ENCODE measurements around the gene SPNS2. TPM values are rescaled to one million over a fixed set of nuclear protein-coding genes. Genes with fewer than 3 reads are reported as not detected.

The SPNS2 gene
- total and polyA plus RNA-seq, 2 of the 8 experiments (the other 6 are each of a cell fraction or from before 2014, with no cell fraction given) = 1.2 to 1.5 TPM

GRCh38 chr17:4497101-4497824 lies 1.4 kb upstream of the SPNS2 start:
- no peaks in the 10 kb centered on the region for H3K9me3 ChIP-seq (ENCODE audit: insufficient read depth in 2 of 2, low read depth in 1 of 2, low read length in 1 of 2)
- H3K79me2 ChIP-seq (ENCODE audit: control insufficient read depth in 1 of 2, insufficient read depth in 2 of 2, low read length in 2 of 2) = no peaks in the 10 kb centered on the region
- H2BK12ac ChIP-seq (ENCODE audit: low read depth, low read length) = no peak overlapping the region
- FAIRE-seq (no peak), DNase-seq (ENCODE audit: low read depth in 1 of 2, low spot score in 2 of 2) (no peak)
- H3K56ac ChIP-seq (replicated peaks; ENCODE audit: insufficient read length, low read depth, low read length) = no peak overlapping the region
- H3K27me3 ChIP-seq (replicated peaks in 1 of 4; ENCODE audit: control insufficient read depth in 3 of 4, extremely low read depth in 1 of 4, insufficient read depth in 3 of 4, low read length in 3 of 4) = peaks cover 23 to 49% (median 45%) of the 10 kb centered on the region in 4 experiments
- H3K4ac ChIP-seq (replicated peaks; ENCODE audit: insufficient read length, low read depth, low read length) = no peak overlapping the region
- peaks cover 0 to 5% of the 10 kb centered on the region in 2 experiments for H4K20me1 ChIP-seq (replicated peaks in 1 of 2; ENCODE audit: control insufficient read depth in 1 of 2, insufficient read depth in 2 of 2, low read length in 2 of 2)
- no peaks in the 10 kb centered on the region for H3K79me1 ChIP-seq (ENCODE audit: low read depth, low read length)
- no peak overlapping the region for H2BK5ac ChIP-seq (ENCODE audit: low read depth, low read length)
- no peak overlapping the region for H3K18ac ChIP-seq (ENCODE audit: extremely low read depth, low read length)
- H3K27ac ChIP-seq (ENCODE audit: low read depth, low read length) = no peak overlapping the region
- no peaks in the 10 kb centered on the region for H3K36me3 ChIP-seq (ENCODE audit: control insufficient read depth in 2 of 4, insufficient read depth in 4 of 4, low read length in 3 of 4)
- POLR2A ChIA-PET (ENCODE audit: partially characterized antibody) = interaction anchor here (0.6 to 1.2 kb wide), 3 partner anchors 39 to 1235 kb away, joined by 3 read pairs; no protein-coding TSS in a partner anchor
- H4K5ac ChIP-seq (ENCODE audit: insufficient read length, low read depth, low read length) = no peak overlapping the region
- peaks cover 0 to 13% (median 8%) of the 10 kb centered on the region in 4 experiments; a peak in 5 of 7 replicates for H3K4me1 ChIP-seq (replicated peaks in 1 of 4; ENCODE audit: control insufficient read depth in 3 of 4, insufficient read depth in 4 of 4, low read length in 3 of 4)
- no peak overlapping the region for H3K9ac ChIP-seq (replicated peaks in 1 of 4; ENCODE audit: extremely low read depth in 1 of 4, low read depth in 3 of 4, low read length in 3 of 4)
- 82% methylated on average over 20 of the region's 23 CpGs; no CpG with 5 or more reads in 1 of the 2 experiments for WGBS, 2 experiments (ENCODE audit: extremely low coverage in 1 of 2, insufficient coverage in 1 of 2, insufficient read length in 1 of 2, insufficient replicate concordance in 2 of 2, low coverage in 1 of 2, low lambda C conversion rate in 2 of 2, missing lambda C conversion rate in 1 of 2)
- no peak overlapping the region for H2BK120ac ChIP-seq (replicated peaks; ENCODE audit: low read depth, low read length)
- H2AK5ac ChIP-seq (ENCODE audit: low read depth, low read length) = no peak overlapping the region
- peaks cover 16% of the 10 kb centered on the region; the same call in 1 of the 2 replicates for H3K23me2 ChIP-seq (ENCODE audit: low read depth, low read length)
- H3K14ac ChIP-seq (ENCODE audit: insufficient read length) = no peak overlapping the region
- no peak overlapping the region; a peak in 1 of 4 replicates for H3K4me2 ChIP-seq (ENCODE audit: insufficient read depth in 1 of 2, low read depth in 2 of 2, low read length in 2 of 2)
- H2BK20ac ChIP-seq (ENCODE audit: low read length) = no peak overlapping the region
- H3K23ac ChIP-seq (ENCODE audit: insufficient read length) = no peak overlapping the region
- H4K91ac ChIP-seq (replicated peaks; ENCODE audit: insufficient read length, low read length) = no peak overlapping the region
- H4K8ac ChIP-seq (ENCODE audit: extremely low read depth, insufficient read depth, low read length) = no peak overlapping the region
- no peak overlapping the region for H2AFZ ChIP-seq (ENCODE audit: low read length)
- H3K4me3 ChIP-seq (ENCODE audit: extremely low read depth in 1 of 4, insufficient read depth in 2 of 4, low read depth in 3 of 4, low read length in 4 of 4) = no peak overlapping the region
- CTCF ChIA-PET (ENCODE audit: partially characterized antibody) = interaction anchor here (0.7 to 3.5 kb wide), 7 partner anchors 9 to 456 kb away, joined by 3 to 12 read pairs (median 4); no protein-coding TSS in a partner anchor
- no peak overlapping the region for H2BK15ac ChIP-seq (ENCODE audit: low read length)
- no peak for TF ChIP-seq POLR2A (IDR thresholded peaks at IDR 0.05; ENCODE audit: control extremely low read depth in 1 of 2, low read depth in 2 of 2, low read length in 2 of 2)
- TF ChIP-seq USF2 (IDR thresholded peaks at IDR 0.05; ENCODE audit: low read length) = no peak
- TF ChIP-seq SIN3A (conservative IDR thresholded peaks at IDR 0.05 in 1 of 2, IDR thresholded peaks at IDR 0.05 in 1 of 2; ENCODE audit: low read depth in 1 of 2, low read length in 2 of 2) = no peak
- TF ChIP-seq ZNF274 (IDR thresholded peaks at IDR 0.05; ENCODE audit: borderline replicate concordance, extremely low read depth, low read length) = no peak
- no peak for TF ChIP-seq CTCF (IDR thresholded peaks at IDR 0.05; ENCODE audit: control extremely low read depth in 1 of 3, insufficient read depth in 1 of 3, low read depth in 1 of 3, low read length in 3 of 3)
- TF ChIP-seq SIX5 (IDR thresholded peaks at IDR 0.05; ENCODE audit: low read depth, low read length) = no peak
- no peak for TF ChIP-seq KDM4A (IDR thresholded peaks at IDR 0.05; ENCODE audit: low read depth, low read length, severe bottlenecking)
- TF ChIP-seq TBP (IDR thresholded peaks at IDR 0.05; ENCODE audit: low read depth, low read length) = no peak
- TF ChIP-seq CBX5 (IDR thresholded peaks at IDR 0.05; ENCODE audit: low read depth, low read length) = no peak
